HL-60 (cell line): Measurements from ENCODE around the gene KRTAP10-12.

Experiments used
- DNase-seq, 2 experiments: peaks; one replicate each; pipeline ENCODE4 v3.0.0-alpha.2; 2010 to 2020; ENCODE audit warnings: low read depth in 1 of 2, low spot score in 1 of 2
- H3K27ac ChIP-seq: fragments of 250-450 bp; sonication (Bioruptor Pico); replicated peaks from 2 replicates; pipeline ENCODE4 v1.5.1; 2020; ENCODE audit warnings: mild to moderate bottlenecking, moderate library complexity
- H3K27me3 ChIP-seq: fragments of 250-450 bp; sonication (Bioruptor Pico); 2 replicates; pipeline ENCODE4 v1.5.1; 2021; ENCODE audit warnings: mild to moderate bottlenecking, moderate library complexity; ENCODE audit not compliant: insufficient read depth, poor library complexity, severe bottlenecking
- H3K4me3 ChIP-seq: replicated peaks from 2 replicates; pipeline ENCODE4 v1.5.1; 2011; ENCODE audit warnings: mild to moderate bottlenecking, control low read depth, low read length; ENCODE audit not compliant: insufficient read depth
- CTCF ChIP-seq: IDR thresholded peaks from one replicate; pipeline ENCODE4 v1.5.1; 2011; ENCODE audit warnings: low read length, control low read depth, inconsistent platforms; ENCODE audit not compliant: insufficient read depth
- GABPA ChIP-seq: IDR thresholded peaks from 2 replicates; pipeline ENCODE4 v1.6.1; 2012; ENCODE audit warnings: low read depth
- POLR2AphosphoS5 ChIP-seq: IDR thresholded peaks from 2 replicates; pipeline ENCODE4 v1.6.1; 2012; ENCODE audit warnings: low read depth
- REST ChIP-seq: IDR thresholded peaks from 2 replicates; pipeline ENCODE4 v1.6.1; 2012; ENCODE audit warnings: low read depth; ENCODE audit not compliant: insufficient replicate concordance
- SPI1 ChIP-seq: IDR thresholded peaks from 2 replicates; pipeline ENCODE4 v1.6.1; 2012; ENCODE audit warnings: low read depth, mild to moderate bottlenecking, borderline replicate concordance

KRTAP10-12 gene

GRCh38 chr21:44732263-44732662 is 35.3 kb downstream of the KRTAP10-12 start:
- no peak for TF ChIP-seq GABPA
- no peak for TF ChIP-seq SPI1
- Histone ChIP-seq H3K27me3 (no peaks in the 10 kb centered on the region), H3K4me3 (no peak overlapping the region), H3K27ac (no peak overlapping the region)
- DNase-seq, result no peak

- Histone ChIP-seq H3K4me3 (no peak overlapping the region), H3K27ac (no peak overlapping the region), H3K27me3 (no peaks in the 10 kb centered on the region)
- no peak for TF ChIP-seq SPI1
- no peak for TF ChIP-seq CTCF
- no peak for TF ChIP-seq POLR2AphosphoS5
- no peak for TF ChIP-seq REST
- DNase-seq, result no peak
Observed at GRCh38 chr21:44732956-44733355, 36.0 kb downstream of the KRTAP10-12 start.

GRCh38 chr21:44734026-44734745 is 37.2 kb downstream of the KRTAP10-12 start:
- no peak for TF ChIP-seq SPI1
- TF ChIP-seq REST, result no peak
- TF ChIP-seq CTCF, result no peak
- TF ChIP-seq GABPA, result no peak
- TF ChIP-seq POLR2AphosphoS5, result no peak
- DNase-seq, result no peak
- H3K27me3 ChIP-seq, result no peaks in the 10 kb centered on the region

GRCh38 chr21:44734841-44735240 is 37.9 kb downstream of the KRTAP10-12 start:
- TF ChIP-seq CTCF (no peak), POLR2AphosphoS5 (no peak)
- no peak overlapping the region for H3K27ac ChIP-seq
- no peak for DNase-seq
- no peaks in the 10 kb centered on the region for H3K27me3 ChIP-seq
- H3K4me3 ChIP-seq, result no peak overlapping the region

More at GRCh38 chr21:44734026-44734745, 37.2 kb downstream of the KRTAP10-12 start:
- no peak overlapping the region for H3K27ac ChIP-seq
- H3K4me3 ChIP-seq, result no peak overlapping the region
